ENCODE results near the gene MYO16. TPM values are rescaled to one million over a fixed set of nuclear protein-coding genes. Genes with fewer than 3 reads are reported as not detected.

The MYO16 gene
- total and polyA plus RNA-seq, 12 donors: 0.56 to 2.4 (median 1.4) TPM

DNA sequence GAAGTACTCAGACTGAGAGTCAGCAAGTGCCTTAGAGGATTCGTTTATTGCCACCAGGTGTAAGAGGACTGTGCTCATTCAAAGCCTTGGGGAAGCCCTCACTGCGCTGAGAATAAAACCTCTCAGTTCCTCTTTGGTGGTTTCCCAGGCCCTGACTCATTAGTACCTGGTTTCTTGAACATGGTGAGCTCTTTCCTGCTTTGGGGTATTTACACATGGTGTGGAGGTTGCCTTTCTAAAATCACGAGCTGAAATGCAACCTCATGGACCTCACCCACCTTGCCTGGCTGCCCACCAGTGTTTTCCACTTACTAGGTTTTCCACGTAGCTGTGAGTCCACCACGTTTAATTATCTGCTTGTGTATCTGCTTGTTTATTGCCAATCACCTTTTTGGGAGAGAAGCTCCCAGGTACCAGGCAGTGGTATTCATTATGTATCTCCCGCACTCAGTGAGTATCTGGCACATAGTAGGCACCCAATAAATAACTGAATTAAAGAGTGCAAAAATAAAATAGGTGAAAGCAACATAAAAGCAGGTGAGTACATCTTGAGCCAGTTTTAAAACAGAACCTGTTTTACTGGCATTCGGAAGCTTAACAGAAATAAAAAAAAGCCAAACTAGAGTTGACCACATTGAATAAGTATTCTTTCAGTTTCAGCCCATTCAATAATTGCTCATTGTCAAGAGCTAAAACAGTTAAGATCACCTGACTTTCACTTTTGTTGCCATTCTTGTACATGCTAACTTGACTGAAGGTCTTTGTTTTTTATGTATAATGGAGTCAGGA lies 533.0 kb downstream of the MYO16 start:
- DNase-seq: no peak
- Histone ChIP-seq H3K27ac (no peak overlapping the region), H3K27me3 (no peaks in the 10 kb centered on the region), H3K4me3 (no peak overlapping the region), H3K9me3 (replicated peaks in 1 of 3) (no peaks in the 10 kb centered on the region), H3K4me1 (replicated peaks in 1 of 2) (peaks cover 0 to 7% of the 10 kb centered on the region in 2 donors), H3K36me3 (replicated peaks in 1 of 2) (no peaks in the 10 kb centered on the region)
- intact Hi-C loops (cut with DNase I): no loop called here
- no peak for TF ChIP-seq POLR2A (IDR thresholded peaks at IDR 0.05)
- TF ChIP-seq, protein P1, sequence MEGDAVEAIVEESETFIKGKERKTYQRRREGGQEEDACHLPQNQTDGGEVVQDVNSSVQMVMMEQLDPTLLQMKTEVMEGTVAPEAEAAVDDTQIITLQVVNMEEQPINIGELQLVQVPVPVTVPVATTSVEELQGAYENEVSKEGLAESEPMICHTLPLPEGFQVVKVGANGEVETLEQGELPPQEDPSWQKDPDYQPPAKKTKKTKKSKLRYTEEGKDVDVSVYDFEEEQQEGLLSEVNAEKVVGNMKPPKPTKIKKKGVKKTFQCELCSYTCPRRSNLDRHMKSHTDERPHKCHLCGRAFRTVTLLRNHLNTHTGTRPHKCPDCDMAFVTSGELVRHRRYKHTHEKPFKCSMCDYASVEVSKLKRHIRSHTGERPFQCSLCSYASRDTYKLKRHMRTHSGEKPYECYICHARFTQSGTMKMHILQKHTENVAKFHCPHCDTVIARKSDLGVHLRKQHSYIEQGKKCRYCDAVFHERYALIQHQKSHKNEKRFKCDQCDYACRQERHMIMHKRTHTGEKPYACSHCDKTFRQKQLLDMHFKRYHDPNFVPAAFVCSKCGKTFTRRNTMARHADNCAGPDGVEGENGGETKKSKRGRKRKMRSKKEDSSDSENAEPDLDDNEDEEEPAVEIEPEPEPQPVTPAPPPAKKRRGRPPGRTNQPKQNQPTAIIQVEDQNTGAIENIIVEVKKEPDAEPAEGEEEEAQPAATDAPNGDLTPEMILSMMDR (IDR thresholded peaks at IDR 0.05): no peak
- 78 to 85% (median 82%) methylated on average over 7 of the region's 7 CpGs for WGBS, 4 donors

DNA sequence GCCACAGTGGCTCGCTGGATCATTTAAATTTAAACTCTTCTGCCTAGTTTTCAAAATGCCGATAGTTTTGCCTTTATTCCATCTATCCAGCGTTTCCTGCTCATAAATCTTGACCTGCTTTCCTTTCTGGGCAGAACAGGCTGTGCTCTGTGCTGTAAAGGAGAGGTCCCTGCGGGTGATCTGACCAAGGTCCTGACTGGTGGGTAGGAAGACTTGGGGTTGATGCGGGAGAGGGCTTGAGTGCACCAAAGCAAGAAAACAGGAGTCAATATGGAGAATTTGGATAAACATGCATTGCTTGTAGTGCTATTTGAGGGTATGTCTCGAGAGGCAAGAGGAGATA lies 533.6 kb downstream of the MYO16 start:
- WGBS, 4 donors: 54 to 61% (median 58%) methylated on average over 6 of the region's 6 CpGs
- Histone ChIP-seq H3K4me3 (no peak overlapping the region), H3K9me3 (replicated peaks in 1 of 3) (no peaks in the 10 kb centered on the region), H3K27ac (no peak overlapping the region), H3K27me3 (no peaks in the 10 kb centered on the region), H3K4me1 (replicated peaks in 1 of 2) (peaks cover 0 to 7% of the 10 kb centered on the region in 2 donors), H3K36me3 (replicated peaks in 1 of 2) (no peaks in the 10 kb centered on the region)
- no peak for DNase-seq
- intact Hi-C loops (cut with DNase I): no loop called here
- TF ChIP-seq, protein P1 (IDR thresholded peaks at IDR 0.05): no peak
- no peak for TF ChIP-seq POLR2A (IDR thresholded peaks at IDR 0.05)

DNA sequence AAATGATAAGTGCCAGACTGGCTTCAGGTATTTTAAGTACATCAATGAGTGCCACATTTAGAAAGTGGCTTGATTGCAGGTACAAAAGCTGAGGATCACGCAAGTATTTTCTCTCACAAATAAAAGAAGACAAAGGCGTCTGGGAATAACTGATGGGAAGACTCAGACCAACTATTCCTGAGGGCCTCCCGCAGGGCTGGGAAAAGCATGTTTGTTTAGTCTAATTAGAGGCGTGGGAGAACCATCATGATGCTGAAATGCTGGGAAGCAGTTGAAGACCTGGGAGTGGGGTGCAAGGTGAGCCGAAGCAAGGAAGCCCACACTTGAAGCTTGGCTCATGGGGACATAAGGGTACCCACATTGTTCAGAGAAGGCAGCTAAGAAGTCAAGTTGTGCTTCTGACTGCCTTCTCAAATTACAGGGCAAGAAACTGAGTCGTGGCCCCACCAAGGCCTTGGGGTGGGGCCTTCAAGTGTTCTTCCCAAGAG lies 536.0 kb downstream of the MYO16 start:
- no peak for DNase-seq
- Histone ChIP-seq H3K4me3 (no peak overlapping the region), H3K4me1 (replicated peaks in 1 of 2) (no peaks in the 10 kb centered on the region), H3K9me3 (replicated peaks in 1 of 3) (no peaks in the 10 kb centered on the region), H3K27ac (no peak overlapping the region), H3K27me3 (no peaks in the 10 kb centered on the region), H3K36me3 (replicated peaks in 1 of 2) (no peaks in the 10 kb centered on the region)
- intact Hi-C loops (cut with DNase I): no loop called here
- TF ChIP-seq, protein P1 (IDR thresholded peaks at IDR 0.05): no peak
- no peak for TF ChIP-seq POLR2A (IDR thresholded peaks at IDR 0.05)
- 72 to 81% (median 73%) methylated on average over 6 of the region's 6 CpGs for WGBS, 4 donors

DNA sequence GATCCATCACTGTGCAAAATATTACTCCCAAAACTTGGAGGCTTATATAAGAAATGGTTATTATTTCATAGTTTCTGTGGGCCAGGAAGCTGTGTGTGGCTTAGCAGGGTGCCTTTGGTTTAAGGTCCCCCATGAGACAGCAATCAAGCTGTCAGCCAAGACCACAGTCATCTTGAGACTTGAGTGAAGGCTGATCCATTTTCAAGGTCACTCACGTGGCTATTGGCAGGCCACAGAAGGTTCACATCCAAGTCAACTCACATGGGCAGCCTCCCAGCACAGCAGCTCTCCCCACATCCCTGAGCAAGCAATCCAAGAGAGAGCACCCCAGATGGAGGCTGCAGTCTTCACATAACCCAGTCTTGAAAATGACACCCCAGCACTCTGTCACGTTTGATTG lies 537.4 kb downstream of the MYO16 start:
- TF ChIP-seq, protein P1 (IDR thresholded peaks at IDR 0.05): no peak
- no peak for TF ChIP-seq POLR2A (IDR thresholded peaks at IDR 0.05)
- Histone ChIP-seq H3K27ac (no peak overlapping the region), H3K4me3 (no peak overlapping the region), H3K9me3 (replicated peaks in 1 of 3) (no peaks in the 10 kb centered on the region), H3K4me1 (replicated peaks in 1 of 2) (no peaks in the 10 kb centered on the region), H3K36me3 (replicated peaks in 1 of 2) (no peaks in the 10 kb centered on the region), H3K27me3 (no peaks in the 10 kb centered on the region)
- intact Hi-C loops (cut with DNase I): no loop called here
- WGBS, 4 donors: 35 to 50% (median 41%) methylated on average over 1 to 2 of the region's 2 CpGs
- DNase-seq: no peak
